ENCODE results near the gene DDX49. TPM values are rescaled to one million over a fixed set of nuclear protein-coding genes. Genes with fewer than 3 reads are reported as not detected.
A peak's percentile ranks its signal among the peaks of the same experiment; 100 is the strongest.

The DDX49 gene
- total RNA-seq (10 to 100 TPM; 45.2 to 49.1 TPM), total RNA-seq (37.6 to 47.9 reads per million in 2 donors)

- no peaks in the 10 kb centered on the region for H3K9me3 ChIP-seq (ENCODE audit: control insufficient read depth, low read length, poor library complexity, severe bottlenecking)
- peak; percentile 84 to 94 (median 91) for DNase-seq
- Mint-ChIP-seq H3K27me3 (no peaks in the 10 kb centered on the region), H3K4me1 (peaks cover 33% of the 10 kb centered on the region), H3K36me3 (ENCODE audit: low read depth) (no peaks in the 10 kb centered on the region), H3K4me3 (peak within 1 kb of the TSS; percentile 96), H3K27ac (peak within 1 kb of the TSS; percentile 95)
- peak; percentile 94 for ATAC-seq
Observed at GRCh38 chr19:18919086-18919899, at the start of gene DDX49, which contains the start of gene COPE. DDX49 (plus strand) TSS chr19:18919715; CDS start chr19:18919742, 27 bp downstream. COPE (minus strand) TSS chr19:18919387; CDS start chr19:18919348, 39 bp downstream.

GRCh38 chr19:18869781-18870530 lies 49.6 kb upstream of the DDX49 start:
- Mint-ChIP-seq H3K4me1 (peaks cover 11% of the 10 kb centered on the region), H3K27ac (no peak overlapping the region), H3K27me3 (peaks cover 11% of the 10 kb centered on the region), H3K36me3 (ENCODE audit: low read depth) (peaks cover 4% of the 10 kb centered on the region), H3K4me3 (no peak overlapping the region)
- DNase-seq (no peak), ATAC-seq (no peak)
- no peaks in the 10 kb centered on the region for H3K9me3 ChIP-seq (ENCODE audit: control insufficient read depth, low read length, poor library complexity, severe bottlenecking)

- Mint-ChIP-seq H3K27me3 (peaks cover 11% of the 10 kb centered on the region), H3K4me3 (peak overlapping the region; percentile 62), H3K36me3 (ENCODE audit: low read depth) (peaks cover 4% of the 10 kb centered on the region), H3K27ac (peak overlapping the region; percentile 87), H3K4me1 (peaks cover 11% of the 10 kb centered on the region)
- ATAC-seq (no peak), DNase-seq (no peak)
- H3K9me3 ChIP-seq (ENCODE audit: control insufficient read depth, low read length, poor library complexity, severe bottlenecking), result no peaks in the 10 kb centered on the region
Observed at GRCh38 chr19:18870531-18871172, 48.9 kb upstream of the DDX49 start.

GRCh38 chr19:18871543-18871942 lies 48.0 kb upstream of the DDX49 start:
- DNase-seq, result no peak
- no peaks in the 10 kb centered on the region for H3K9me3 ChIP-seq (ENCODE audit: control insufficient read depth, low read length, poor library complexity, severe bottlenecking)
- Mint-ChIP-seq H3K27me3 (peaks cover 11% of the 10 kb centered on the region), H3K4me1 (peaks cover 9% of the 10 kb centered on the region), H3K36me3 (ENCODE audit: low read depth) (peaks cover 4% of the 10 kb centered on the region), H3K4me3 (peak overlapping the region; percentile 58), H3K27ac (peak overlapping the region; percentile 87)
- ATAC-seq, result no peak

GRCh38 chr19:18875726-18876125 lies 43.8 kb upstream of the DDX49 start:
- ATAC-seq (no peak), DNase-seq (no peak)
- Mint-ChIP-seq H3K27ac (no peak overlapping the region), H3K4me3 (no peak overlapping the region), H3K36me3 (ENCODE audit: low read depth) (peaks cover 2% of the 10 kb centered on the region), H3K4me1 (peaks cover 8% of the 10 kb centered on the region), H3K27me3 (peaks cover 11% of the 10 kb centered on the region)
- H3K9me3 ChIP-seq (ENCODE audit: control insufficient read depth, low read length, poor library complexity, severe bottlenecking), result no peaks in the 10 kb centered on the region

- no peak for DNase-seq
- Mint-ChIP-seq H3K27me3 (peaks cover 5% of the 10 kb centered on the region), H3K36me3 (ENCODE audit: low read depth) (no peaks in the 10 kb centered on the region), H3K4me3 (no peak overlapping the region), H3K27ac (no peak overlapping the region), H3K4me1 (peaks cover under 1% of the 10 kb centered on the region)
- ATAC-seq, result no peak
- no peaks in the 10 kb centered on the region for H3K9me3 ChIP-seq (ENCODE audit: control insufficient read depth, low read length, poor library complexity, severe bottlenecking)
Observed at GRCh38 chr19:18876865-18877264, 42.6 kb upstream of the DDX49 start.

- ATAC-seq (no peak), DNase-seq (no peak)
- Mint-ChIP-seq H3K4me3 (no peak overlapping the region), H3K27me3 (peaks cover under 1% of the 10 kb centered on the region), H3K36me3 (ENCODE audit: low read depth) (no peaks in the 10 kb centered on the region), H3K27ac (no peak overlapping the region), H3K4me1 (no peaks in the 10 kb centered on the region)
- no peaks in the 10 kb centered on the region for H3K9me3 ChIP-seq (ENCODE audit: control insufficient read depth, low read length, poor library complexity, severe bottlenecking)
Observed at GRCh38 chr19:18878058-18878797, 41.3 kb upstream of the DDX49 start.

- no peaks in the 10 kb centered on the region for H3K9me3 ChIP-seq (ENCODE audit: control insufficient read depth, low read length, poor library complexity, severe bottlenecking)
- no peak for DNase-seq
- no peak for ATAC-seq
- Mint-ChIP-seq H3K36me3 (ENCODE audit: low read depth) (no peaks in the 10 kb centered on the region), H3K4me1 (no peaks in the 10 kb centered on the region), H3K27ac (no peak overlapping the region), H3K27me3 (no peaks in the 10 kb centered on the region), H3K4me3 (no peak overlapping the region)
Observed at GRCh38 chr19:18878858-18879578, 40.5 kb upstream of the DDX49 start.

GRCh38 chr19:18879579-18880373 lies 39.7 kb upstream of the DDX49 start:
- Mint-ChIP-seq H3K4me1 (no peaks in the 10 kb centered on the region), H3K36me3 (ENCODE audit: low read depth) (no peaks in the 10 kb centered on the region), H3K27ac (no peak overlapping the region), H3K4me3 (no peak overlapping the region), H3K27me3 (no peaks in the 10 kb centered on the region)
- DNase-seq (no peak), ATAC-seq (peak; percentile 81)
- no peaks in the 10 kb centered on the region for H3K9me3 ChIP-seq (ENCODE audit: control insufficient read depth, low read length, poor library complexity, severe bottlenecking)

GRCh38 chr19:18881491-18881890 lies 38.0 kb upstream of the DDX49 start:
- peak overlapping the region; percentile 31 for H3K4me3 Mint-ChIP-seq
- peak overlapping the region; percentile 70 for H3K27ac Mint-ChIP-seq
- H3K4me1 Mint-ChIP-seq, result no peaks in the 10 kb centered on the region
- no peaks in the 10 kb centered on the region for H3K36me3 Mint-ChIP-seq (ENCODE audit: low read depth)
- no peaks in the 10 kb centered on the region for H3K9me3 ChIP-seq (ENCODE audit: control insufficient read depth, low read length, poor library complexity, severe bottlenecking)
- no peak for DNase-seq
- no peak for ATAC-seq
- H3K27me3 Mint-ChIP-seq, result no peaks in the 10 kb centered on the region

- Mint-ChIP-seq H3K27me3 (no peaks in the 10 kb centered on the region), H3K4me3 (no peak overlapping the region), H3K4me1 (no peaks in the 10 kb centered on the region), H3K27ac (no peak overlapping the region), H3K36me3 (ENCODE audit: low read depth) (no peaks in the 10 kb centered on the region)
- ATAC-seq (no peak), DNase-seq (no peak)
- H3K9me3 ChIP-seq (ENCODE audit: control insufficient read depth, low read length, poor library complexity, severe bottlenecking), result no peaks in the 10 kb centered on the region
Observed at GRCh38 chr19:18883526-18884304, 35.8 kb upstream of the DDX49 start.
